ENCODE data around the gene NPM1.

Gene NPM1

GRCh38 chr5:171421331-171422262, 33.9 kb downstream of the NPM1 start:
- H3K79me2 ChIP-seq (ENCODE audit: low read length): no peaks in the 10 kb centered on the region
- no peak for DNase-seq
- no peak overlapping the region for H2AFZ ChIP-seq (ENCODE audit: low read length)
- peaks cover 21% of the 10 kb centered on the region; the same call in 1 of the 2 replicates for H3F3A ChIP-seq (ENCODE audit: insufficient read depth, low read length)
- H3K9me3 ChIP-seq (replicated peaks; ENCODE audit: insufficient read depth, low read length): no peaks in the 10 kb centered on the region
- H4K20me1 ChIP-seq (ENCODE audit: insufficient read depth, low read length): peaks cover 15% of the 10 kb centered on the region
- no peaks in the 10 kb centered on the region for H3K36me3 ChIP-seq (replicated peaks; ENCODE audit: insufficient read depth, low read length)
- H3K27ac ChIP-seq (ENCODE audit: low read length): no peak overlapping the region
- TF ChIP-seq EZH2phosphoT487 (IDR thresholded peaks at IDR 0.05; ENCODE audit: low read length) (no peak), EZH2 (optimal IDR thresholded peaks at IDR 0.05; ENCODE audit: low read depth, low read length) (no peak), CTCF (IDR thresholded peaks at IDR 0.05; ENCODE audit: low read length) (no peak)
- H3K4me3 ChIP-seq (ENCODE audit: low read length): no peak overlapping the region
- H3K4me1 ChIP-seq (ENCODE audit: low read length): peaks cover 11% of the 10 kb centered on the region
- H3K9ac ChIP-seq (ENCODE audit: low read length): no peak overlapping the region
- no peak overlapping the region for H3K4me2 ChIP-seq (ENCODE audit: low read depth, low read length)
- H3K27me3 ChIP-seq (replicated peaks; ENCODE audit: insufficient read depth, low read length): 0 out of 2 replicates have a peak, but pooled peaks cover 7% of the 10 kb centered on the region
- H3K9me2 ChIP-seq (replicated peaks; ENCODE audit: insufficient read depth, low read length): no peaks in the 10 kb centered on the region

DNA sequence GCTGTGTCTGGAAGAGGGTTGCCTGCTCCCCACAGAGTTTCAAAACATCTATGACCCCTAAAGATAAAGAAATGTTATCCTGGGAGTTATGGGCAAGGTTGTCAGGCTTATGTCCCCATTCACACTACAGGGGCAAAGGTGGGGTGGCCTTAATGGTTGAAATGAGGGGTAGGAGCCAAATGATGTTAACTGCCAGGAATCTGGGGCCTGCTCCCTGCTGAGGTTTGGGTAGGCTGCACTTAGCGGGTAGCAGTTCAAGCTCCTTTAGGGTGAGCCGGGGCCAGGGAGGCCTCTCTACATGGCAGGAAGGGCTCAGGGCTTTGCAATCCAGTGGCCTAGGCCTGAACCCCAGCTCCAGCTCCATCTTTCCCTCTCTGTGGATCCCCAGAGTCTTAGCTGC, 34.8 kb downstream of the NPM1 start:
- Histone ChIP-seq H3K36me3 (replicated peaks; ENCODE audit: insufficient read depth, low read length) (no peaks in the 10 kb centered on the region), H3K4me1 (ENCODE audit: low read length) (peaks cover 11% of the 10 kb centered on the region), H3K4me3 (ENCODE audit: low read length) (no peak overlapping the region), H3F3A (ENCODE audit: insufficient read depth, low read length) (peaks cover 12% of the 10 kb centered on the region; the same call in 1 of the 2 replicates), H4K20me1 (ENCODE audit: insufficient read depth, low read length) (peaks cover 13% of the 10 kb centered on the region), H3K9me3 (replicated peaks; ENCODE audit: insufficient read depth, low read length) (no peaks in the 10 kb centered on the region), H3K27ac (ENCODE audit: low read length) (no peak overlapping the region), H3K4me2 (ENCODE audit: low read depth, low read length) (no peak overlapping the region), H3K9ac (ENCODE audit: low read length) (no peak overlapping the region), H3K27me3 (replicated peaks; ENCODE audit: insufficient read depth, low read length) (0 out of 2 replicates have a peak, but pooled peaks cover 7% of the 10 kb centered on the region), H2AFZ (ENCODE audit: low read length) (no peak overlapping the region), H3K79me2 (ENCODE audit: low read length) (no peaks in the 10 kb centered on the region), H3K9me2 (replicated peaks; ENCODE audit: insufficient read depth, low read length) (no peaks in the 10 kb centered on the region)
- TF ChIP-seq EZH2 (optimal IDR thresholded peaks at IDR 0.05; ENCODE audit: low read depth, low read length) (no peak), CTCF (IDR thresholded peaks at IDR 0.05; ENCODE audit: low read length) (no peak), EZH2phosphoT487 (IDR thresholded peaks at IDR 0.05; ENCODE audit: low read length) (no peak)
- no peak for DNase-seq

GRCh38 chr5:171422902-171423663, 35.4 kb downstream of the NPM1 start:
- Histone ChIP-seq H3K4me3 (ENCODE audit: low read length) (no peak overlapping the region), H3K79me2 (ENCODE audit: low read length) (no peaks in the 10 kb centered on the region), H2AFZ (ENCODE audit: low read length) (no peak overlapping the region), H3K27me3 (replicated peaks; ENCODE audit: insufficient read depth, low read length) (0 out of 2 replicates have a peak, but pooled peaks cover 7% of the 10 kb centered on the region), H3K9me2 (replicated peaks; ENCODE audit: insufficient read depth, low read length) (no peaks in the 10 kb centered on the region), H3K36me3 (replicated peaks; ENCODE audit: insufficient read depth, low read length) (no peaks in the 10 kb centered on the region), H3K4me2 (ENCODE audit: low read depth, low read length) (no peak overlapping the region), H4K20me1 (ENCODE audit: insufficient read depth, low read length) (peaks cover 8% of the 10 kb centered on the region; the same call in 1 of the 2 replicates), H3F3A (ENCODE audit: insufficient read depth, low read length) (0 out of 2 replicates have a peak, but pooled peaks cover 9% of the 10 kb centered on the region), H3K9ac (ENCODE audit: low read length) (no peak overlapping the region), H3K27ac (ENCODE audit: low read length) (no peak overlapping the region), H3K9me3 (replicated peaks; ENCODE audit: insufficient read depth, low read length) (no peaks in the 10 kb centered on the region), H3K4me1 (ENCODE audit: low read length) (peaks cover 11% of the 10 kb centered on the region)
- TF ChIP-seq EZH2phosphoT487 (IDR thresholded peaks at IDR 0.05; ENCODE audit: low read length): no peak
- no peak for TF ChIP-seq EZH2 (optimal IDR thresholded peaks at IDR 0.05; ENCODE audit: low read depth, low read length)
- TF ChIP-seq CTCF (IDR thresholded peaks at IDR 0.05; ENCODE audit: low read length): no peak
- DNase-seq: no peak
